Activated T-helper 1 cell treated with anti-CD3 and anti-CD28 coated beads, Interleukin-12 subunit alpha, Interleukin-12 subunit beta, Interleukin-2, Interleukin-4 antibody, amounts not matched to agents 30 ng/mL and 10 ng/mL and 1 ng/mL, durations not matched to agents 14 hours and 24 hours and 36 hours (primary cell): Measurements from ENCODE around the gene CARD19. TPM values are rescaled to one million over a fixed set of nuclear protein-coding genes. Genes with fewer than 3 reads are reported as not detected.

ENCODE experiments used
- DNase-seq: peaks from one replicate; pipeline ENCODE4 v3.0.0; 2021; ENCODE audit warnings: low spot score
- H3K27ac Mint-ChIP-seq: one replicate; pipeline ENCODE4 v1.8.0; 2021; ENCODE audit warnings: mild to moderate bottlenecking, mixed read lengths
- H3K27me3 Mint-ChIP-seq: one replicate; pipeline ENCODE4 v1.8.0; 2022; ENCODE audit warnings: mild to moderate bottlenecking, moderate library complexity, mixed read lengths; ENCODE audit not compliant: insufficient read depth
- H3K36me3 Mint-ChIP-seq: one replicate; pipeline ENCODE4 v1.8.0; 2021; ENCODE audit warnings: low read depth, mixed read lengths
- H3K4me1 Mint-ChIP-seq: one replicate; pipeline ENCODE4 v1.8.0; 2021; ENCODE audit warnings: low read depth, mixed read lengths
- H3K4me3 Mint-ChIP-seq: one replicate; pipeline ENCODE4 v1.8.0; 2021; ENCODE audit warnings: mild to moderate bottlenecking, moderate library complexity, mixed read lengths
- H3K9me3 Mint-ChIP-seq: one replicate; pipeline ENCODE4 v1.8.0; 2021; ENCODE audit warnings: mixed read lengths
- intact Hi-C: fragments of 100-400 bp; cut with micrococcal nuclease; formaldehyde crosslinking; loops from one replicate; pipeline ENCODE4 v1.15.1; 2024
- total RNA-seq: library from RNA; stranded (reverse); gene quantifications from 2 replicates; pipeline ENCODE4 v1.2.3, GENCODE V29; 2022

CARD19 gene
- total RNA-seq, 1 donor from 2014 or later: 41.7 TPM

DNA sequence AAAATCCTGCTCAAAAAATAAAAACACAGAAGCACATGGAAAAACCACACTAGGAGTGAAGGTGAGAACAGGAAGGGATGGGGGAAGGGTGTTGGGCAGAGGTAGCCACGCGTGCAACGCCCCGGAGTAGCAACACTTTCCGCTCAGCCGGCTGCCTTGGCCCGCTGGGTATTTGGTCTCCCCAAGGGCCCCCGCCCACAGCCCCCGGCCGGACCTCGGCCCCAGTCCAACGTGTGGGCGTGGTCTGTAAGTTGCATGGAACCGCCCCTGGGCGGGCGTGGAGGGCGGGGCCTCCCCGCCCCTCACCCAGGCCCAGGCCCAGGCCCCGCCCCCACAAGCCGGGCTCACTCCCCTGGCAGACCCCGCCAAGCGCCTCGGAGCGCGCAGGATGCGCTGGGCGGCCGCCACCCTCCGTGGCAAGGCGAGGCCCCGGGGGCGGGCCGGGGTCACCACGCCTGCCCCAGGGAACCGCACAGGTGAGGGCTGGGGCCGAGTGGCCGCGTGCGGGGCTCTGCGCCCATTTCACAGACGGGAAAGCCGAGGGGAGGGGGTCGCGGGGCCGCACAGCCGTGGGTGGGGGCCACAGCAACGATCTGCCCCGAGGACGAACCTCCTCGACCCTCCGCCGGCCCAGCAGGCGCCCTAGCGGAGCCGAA lies 37.5 kb upstream of the CARD19 start, which contains the start of gene SUSD3:
Gene SUSD3 (plus strand): TSS at position 347 of the 656 bp plus-strand sequence. CDS start 42 bp downstream, at position 389.
- intact Hi-C loops: loop anchor here (1.0 to 2.0 kb wide), 3 partner anchors 38 to 294 kb away; partner anchors contain the start of genes BICD2 and CARD19
- Mint-ChIP-seq H3K36me3 (peaks cover 8% of the 10 kb centered on the region), H3K27me3 (no peaks in the 10 kb centered on the region), H3K4me3 (peak within 1 kb of the TSS; percentile 91), H3K27ac (peak within 1 kb of the TSS; percentile 94), H3K9me3 (no peaks in the 10 kb centered on the region), H3K4me1 (peaks cover 51% of the 10 kb centered on the region)
- DNase-seq: peak; percentile 70

GRCh38 chr9:93059011-93059714 lies 36.9 kb upstream of the CARD19 start:
- intact Hi-C loops: loop anchor here (2.0 kb wide), 2 partner anchors 92 to 294 kb away; partner anchors contain the start of gene BICD2
- no peaks in the 10 kb centered on the region for H3K27me3 Mint-ChIP-seq
- peak overlapping the region; percentile 94 for H3K27ac Mint-ChIP-seq
- H3K4me3 Mint-ChIP-seq: peak overlapping the region; percentile 91
- peaks cover 57% of the 10 kb centered on the region for H3K4me1 Mint-ChIP-seq
- no peaks in the 10 kb centered on the region for H3K9me3 Mint-ChIP-seq
- DNase-seq: no peak
- H3K36me3 Mint-ChIP-seq: peaks cover 8% of the 10 kb centered on the region

GRCh38 chr9:93059715-93060578 lies 36.1 kb upstream of the CARD19 start:
- H3K27ac Mint-ChIP-seq: peak overlapping the region; percentile 94
- H3K4me3 Mint-ChIP-seq: peak overlapping the region; percentile 91
- peaks cover 65% of the 10 kb centered on the region for H3K4me1 Mint-ChIP-seq
- peaks cover 13% of the 10 kb centered on the region for H3K36me3 Mint-ChIP-seq
- no peaks in the 10 kb centered on the region for H3K9me3 Mint-ChIP-seq
- H3K27me3 Mint-ChIP-seq: no peaks in the 10 kb centered on the region
- intact Hi-C loops: loop anchor here (2.0 to 5.0 kb wide), 3 partner anchors 87 to 295 kb away; partner anchors contain the start of gene BICD2
- no peak for DNase-seq

GRCh38 chr9:93060746-93061259 lies 35.2 kb upstream of the CARD19 start:
- peaks cover 19% of the 10 kb centered on the region for H3K36me3 Mint-ChIP-seq
- no peak for DNase-seq
- H3K4me1 Mint-ChIP-seq: peaks cover 74% of the 10 kb centered on the region
- no peaks in the 10 kb centered on the region for H3K9me3 Mint-ChIP-seq
- H3K27me3 Mint-ChIP-seq: no peaks in the 10 kb centered on the region
- intact Hi-C loops: loop anchor here (5.0 kb wide), 1 partner anchor 86 kb away; no protein-coding TSS in a partner anchor
- H3K27ac Mint-ChIP-seq: peak overlapping the region; percentile 94
- H3K4me3 Mint-ChIP-seq: peak overlapping the region; percentile 91

DNA sequence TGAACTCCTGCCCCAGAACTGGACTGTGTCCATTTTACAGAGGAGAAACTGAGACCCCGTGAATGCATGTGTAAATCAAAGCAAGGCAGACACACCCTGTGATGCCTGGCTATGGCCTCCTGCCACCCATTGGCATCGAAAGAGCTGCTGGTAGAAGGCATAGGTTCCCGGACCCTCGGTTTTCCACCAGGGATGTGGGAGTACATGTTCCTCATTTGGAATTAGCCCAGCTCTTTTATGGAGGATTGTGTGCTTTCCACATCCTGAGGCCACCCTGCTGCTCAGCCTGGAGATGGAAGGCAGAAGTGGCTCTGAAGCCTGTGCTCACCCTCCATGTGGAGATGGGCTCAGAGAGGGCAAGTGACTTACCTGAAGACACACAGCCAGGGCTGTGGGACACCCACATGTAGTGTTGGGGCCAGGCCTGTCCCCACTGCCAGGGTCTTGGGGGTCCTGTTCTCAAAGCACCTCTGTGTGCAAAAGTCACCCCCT lies 34.7 kb upstream of the CARD19 start:
- no peaks in the 10 kb centered on the region for H3K9me3 Mint-ChIP-seq
- H3K36me3 Mint-ChIP-seq: peaks cover 19% of the 10 kb centered on the region
- peak overlapping the region; percentile 94 for H3K27ac Mint-ChIP-seq
- H3K4me3 Mint-ChIP-seq: peak overlapping the region; percentile 91
- H3K27me3 Mint-ChIP-seq: no peaks in the 10 kb centered on the region
- H3K4me1 Mint-ChIP-seq: peaks cover 79% of the 10 kb centered on the region
- no peak for DNase-seq
- intact Hi-C loops: loop anchor here (5.0 kb wide), 1 partner anchor 86 kb away; no protein-coding TSS in a partner anchor

GRCh38 chr9:93061791-93062763 lies 33.9 kb upstream of the CARD19 start:
- no peak for DNase-seq
- Mint-ChIP-seq H3K27ac (peak overlapping the region; percentile 94), H3K27me3 (no peaks in the 10 kb centered on the region), H3K9me3 (no peaks in the 10 kb centered on the region), H3K4me1 (peaks cover 80% of the 10 kb centered on the region), H3K36me3 (peaks cover 21% of the 10 kb centered on the region), H3K4me3 (peak overlapping the region; percentile 91)
- intact Hi-C loops: loop anchor here (5.0 kb wide), 1 partner anchor 85 kb away; no protein-coding TSS in a partner anchor

GRCh38 chr9:93064392-93065134 lies 31.5 kb upstream of the CARD19 start:
- Mint-ChIP-seq H3K4me3 (peak overlapping the region; percentile 91), H3K36me3 (peaks cover 37% of the 10 kb centered on the region), H3K27ac (peak overlapping the region; percentile 96), H3K4me1 (peaks cover 84% of the 10 kb centered on the region), H3K9me3 (no peaks in the 10 kb centered on the region), H3K27me3 (no peaks in the 10 kb centered on the region)
- peak; percentile 91 for DNase-seq
- intact Hi-C loops: loop anchor here (1.0 to 5.0 kb wide), 10 partner anchors 19 to 299 kb away; partner anchors contain the start of gene NINJ1

GRCh38 chr9:93065135-93065720 lies 30.8 kb upstream of the CARD19 start:
- peaks cover 78% of the 10 kb centered on the region for H3K4me1 Mint-ChIP-seq
- peak overlapping the region; percentile 96 for H3K27ac Mint-ChIP-seq
- H3K9me3 Mint-ChIP-seq: no peaks in the 10 kb centered on the region
- DNase-seq: no peak
- peaks cover 37% of the 10 kb centered on the region for H3K36me3 Mint-ChIP-seq
- H3K4me3 Mint-ChIP-seq: peak overlapping the region; percentile 91
- H3K27me3 Mint-ChIP-seq: no peaks in the 10 kb centered on the region
- intact Hi-C loops: loop anchor here (2.0 kb wide), 3 partner anchors 36 to 100 kb away; no protein-coding TSS in a partner anchor

- intact Hi-C loops: no loop called here
- no peaks in the 10 kb centered on the region for H3K9me3 Mint-ChIP-seq
These were observed 28.9 kb upstream of the CARD19 start for GRCh38 chr9:93066978-93067603.

GRCh38 chr9:93068956-93069355 lies 27.1 kb upstream of the CARD19 start:
- Mint-ChIP-seq H3K4me3 (no peak overlapping the region), H3K27ac (no peak overlapping the region), H3K36me3 (peaks cover 42% of the 10 kb centered on the region), H3K4me1 (peaks cover 52% of the 10 kb centered on the region), H3K27me3 (no peaks in the 10 kb centered on the region), H3K9me3 (no peaks in the 10 kb centered on the region)
- intact Hi-C loops: no loop called here
- no peak for DNase-seq

More at GRCh38 chr9:93066978-93067603, 28.9 kb upstream of the CARD19 start:
- Mint-ChIP-seq H3K27ac (peak overlapping the region; percentile 84), H3K27me3 (no peaks in the 10 kb centered on the region), H3K4me3 (peak overlapping the region; percentile 59), H3K4me1 (peaks cover 69% of the 10 kb centered on the region), H3K36me3 (peaks cover 40% of the 10 kb centered on the region)
- DNase-seq: no peak
